Erythroblast (primary cell): ENCODE results near the gene NDUFB3.

Experiments used
- DNase-seq, 2 experiments: peaks; one replicate each; lab custom pipeline; 2025; lab: John Stamatoyannopoulos, UW
- GATA1 ChIP-seq: IDR thresholded peaks from 2 replicates; pipeline ENCODE4 v1.6.1; 2011; ENCODE audit warnings: low read depth, mild to moderate bottlenecking, control low read depth, low read length, moderate library complexity
- POLR2A ChIP-seq: IDR thresholded peaks from 2 replicates; pipeline ENCODE4 v1.6.1; 2011; ENCODE audit warnings: mild to moderate bottlenecking, low read length

The NDUFB3 gene

GRCh38 chr2:201064797-201065329 is 6.9 kb upstream of the NDUFB3 start:
- no peak for DNase-seq
- TF ChIP-seq GATA1 (no peak), POLR2A (no peak)

- DNase-seq = peak; percentile 84 to 88
- no peak for TF ChIP-seq GATA1
- TF ChIP-seq POLR2A = no peak
Measured at GRCh38 chr2:201070948-201071478, 788 bp upstream of the NDUFB3 start.

DNA sequence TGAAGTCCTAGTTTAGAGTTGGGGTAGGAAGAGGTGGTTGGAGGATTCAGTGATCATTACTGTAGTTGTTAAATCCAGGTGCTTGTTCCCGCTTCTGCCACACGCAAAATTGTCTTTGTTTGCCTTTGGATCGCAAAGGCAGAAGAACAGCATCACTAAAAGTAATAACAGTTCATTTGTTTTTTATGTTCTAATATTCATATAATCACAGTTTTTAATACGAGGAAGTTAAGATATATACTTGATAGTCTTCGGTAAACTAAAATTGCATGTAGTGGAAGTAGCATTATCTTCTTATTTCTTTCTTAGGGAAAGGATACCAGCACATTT is 365 bp downstream of the NDUFB3 start:
- TF ChIP-seq POLR2A (no peak), GATA1 (no peak)
- DNase-seq = no peak

DNA sequence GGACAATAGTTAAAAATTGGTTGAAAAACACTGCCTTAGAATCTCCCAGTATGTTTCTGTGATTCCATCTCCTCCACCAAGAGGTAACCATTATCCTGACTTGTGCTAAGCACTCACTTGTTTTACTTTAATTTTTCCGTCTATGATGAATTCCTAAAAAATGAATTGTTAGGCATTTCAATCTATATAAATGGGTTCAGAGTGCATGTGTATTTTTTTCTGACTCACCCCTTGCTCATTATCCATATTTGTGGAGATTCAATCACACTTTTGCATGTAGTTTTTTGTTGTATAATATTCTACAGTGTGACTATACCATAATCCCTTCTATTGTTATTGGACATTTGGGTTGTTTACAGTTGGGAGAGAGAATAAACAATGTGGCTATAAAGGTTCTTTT is 1.3 kb downstream of the NDUFB3 start:
- no peak for TF ChIP-seq POLR2A
- TF ChIP-seq GATA1 = no peak

GRCh38 chr2:201074996-201075395 is 3.2 kb downstream of the NDUFB3 start:
- no peak for DNase-seq
- TF ChIP-seq GATA1 (no peak), POLR2A (no peak)

More for the DNA sequence above, 1.3 kb downstream of the NDUFB3 start:
- DNase-seq = no peak

GRCh38 chr2:201084863-201085262 is 13.1 kb downstream of the NDUFB3 start:
- TF ChIP-seq GATA1 = no peak
- peak; percentile 30 for TF ChIP-seq POLR2A
- DNase-seq = peak; percentile 34 to 57

- no peak for DNase-seq
- no peak for TF ChIP-seq POLR2A
- TF ChIP-seq GATA1 = no peak
Measured at GRCh38 chr2:201090574-201090973, 18.8 kb downstream of the NDUFB3 start.

- TF ChIP-seq POLR2A = no peak
- TF ChIP-seq GATA1 = no peak
- no peak for DNase-seq
Measured at GRCh38 chr2:201093573-201093972, 21.8 kb downstream of the NDUFB3 start.

GRCh38 chr2:201100497-201100896 is 28.7 kb downstream of the NDUFB3 start:
- DNase-seq = no peak
- TF ChIP-seq GATA1 = no peak
- no peak for TF ChIP-seq POLR2A

- peak in 1 of 2 experiments; percentile 3 for DNase-seq
- no peak for TF ChIP-seq GATA1
- no peak for TF ChIP-seq POLR2A
Measured at GRCh38 chr2:201105759-201106158, 34.0 kb downstream of the NDUFB3 start.

DNA sequence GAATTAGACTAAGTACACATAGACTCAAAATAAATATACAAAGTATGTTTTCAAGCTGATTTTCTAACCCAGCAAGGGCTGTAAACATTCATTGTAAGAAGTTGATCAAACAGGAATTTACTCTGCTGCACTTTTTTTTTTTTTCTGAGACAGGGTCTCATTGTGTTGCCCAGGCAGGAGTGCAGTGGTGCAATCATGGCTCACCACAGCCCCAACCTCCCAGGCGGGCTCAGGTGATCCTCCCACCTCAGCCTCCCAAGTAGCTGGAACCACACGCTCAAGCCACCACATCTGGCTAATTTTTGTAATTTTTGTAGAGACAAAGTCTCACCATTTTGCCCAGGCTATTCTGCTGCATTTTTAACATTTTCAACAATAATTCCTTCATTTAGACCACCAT is 35.8 kb downstream of the NDUFB3 start:
- TF ChIP-seq POLR2A (no peak), GATA1 (no peak)
- DNase-seq = no peak

DNA sequence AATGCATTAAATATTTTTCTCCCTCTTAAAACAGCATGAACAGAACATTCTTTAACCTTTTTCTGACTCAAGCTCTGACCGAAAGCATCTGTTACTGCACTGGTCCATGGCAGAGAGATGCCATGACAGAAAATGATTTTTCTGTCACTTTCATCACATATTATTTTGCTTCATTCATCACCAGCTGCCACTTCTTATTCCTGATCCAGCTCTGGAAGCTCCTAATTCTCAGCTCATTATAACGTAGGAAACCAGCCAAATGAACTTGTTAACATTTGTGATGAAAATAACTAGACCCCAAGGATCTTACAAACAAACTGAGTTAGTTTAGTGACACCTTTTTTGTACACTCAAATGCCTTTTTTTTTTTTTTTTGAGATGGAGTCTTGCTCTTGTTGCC is 36.5 kb downstream of the NDUFB3 start:
- TF ChIP-seq POLR2A (no peak), GATA1 (no peak)
- no peak for DNase-seq

DNA sequence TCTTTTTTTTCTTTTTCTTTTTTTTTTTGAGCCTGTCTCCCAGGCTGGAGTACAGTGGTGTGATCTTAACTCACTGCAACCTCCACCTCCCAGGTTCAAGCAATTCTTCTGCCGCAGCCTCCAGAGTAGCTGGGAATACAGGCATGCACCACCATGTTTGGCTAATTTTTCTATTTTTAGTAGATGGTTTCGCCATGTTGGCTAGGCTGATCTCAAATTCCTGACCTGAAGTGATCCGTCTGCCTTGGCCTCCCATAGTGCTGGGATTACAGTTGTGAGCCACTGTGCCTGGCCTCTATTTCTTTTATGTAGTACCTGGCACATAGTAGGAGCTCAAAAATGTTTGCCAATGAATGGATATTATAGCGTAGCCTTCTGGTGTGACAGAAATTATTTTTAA is 37.4 kb downstream of the NDUFB3 start:
- DNase-seq = no peak
- TF ChIP-seq GATA1 = no peak
- no peak for TF ChIP-seq POLR2A

GRCh38 chr2:201110615-201111014 is 38.8 kb downstream of the NDUFB3 start:
- no peak for DNase-seq
- TF ChIP-seq GATA1 (no peak), POLR2A (no peak)

DNA sequence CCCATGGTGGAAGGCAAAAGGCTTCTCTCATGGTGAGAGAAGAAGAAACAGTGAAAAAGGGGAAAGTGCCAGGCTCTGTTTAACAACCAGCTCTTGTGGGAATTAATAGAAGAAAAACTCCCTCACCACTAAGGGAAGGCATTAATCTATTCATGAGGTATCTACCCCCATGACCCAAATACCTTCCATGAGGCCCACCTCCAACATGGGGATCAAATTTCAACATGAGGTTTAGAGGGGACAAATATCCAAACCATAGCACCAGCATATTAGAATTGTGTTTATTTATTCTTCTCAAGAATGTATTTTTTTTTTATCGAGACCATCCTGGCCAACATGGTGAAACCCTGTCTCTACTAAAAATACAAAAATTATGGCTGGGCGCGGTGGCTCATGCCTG is 39.3 kb downstream of the NDUFB3 start:
- no peak for DNase-seq
- TF ChIP-seq GATA1 = no peak
- TF ChIP-seq POLR2A = no peak
